GM21786 (cell line): ENCODE results near the gene HDDC3.
"Not testable (repeated sequence)": the region's sequence is repeated elsewhere in the genome, so short reads cannot be mapped to it uniquely, and the experiment has no call there.

Source experiments
- ATAC-seq: cut with Tn5 transposase; IDR thresholded peaks from one replicate; pipeline ENCODE4 v1.9.1; 2021; ENCODE audit not compliant: unreplicated experiment

HDDC3 gene

GRCh38 chr15:90930861-90931574, 1.3 kb downstream of the HDDC3 start:
- ATAC-seq: no peak

- no peak for ATAC-seq
Observed at GRCh38 chr15:90929246-90930019, 2.9 kb downstream of the HDDC3 start.

DNA sequence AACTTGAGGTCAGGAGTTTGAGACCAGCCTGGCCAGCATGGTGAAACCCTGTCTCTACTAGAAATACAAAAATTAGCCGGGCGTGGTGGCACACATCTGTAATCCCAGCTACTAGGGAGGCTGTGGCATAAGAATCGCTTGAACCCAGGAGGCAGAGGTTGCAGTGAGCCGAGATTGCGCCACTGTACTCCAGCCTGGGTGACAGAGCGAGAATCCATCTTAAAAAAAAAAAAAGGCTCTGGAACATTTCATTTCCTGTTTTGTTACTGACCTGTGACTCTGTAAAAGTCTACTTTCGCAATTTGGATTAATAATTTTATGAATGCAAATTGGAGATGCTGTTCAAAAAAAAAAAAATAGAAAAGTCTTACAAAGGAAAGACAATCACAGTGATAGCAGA, 4.2 kb downstream of the HDDC3 start:
- ATAC-seq: not testable (repeated sequence)

GRCh38 chr15:90926766-90927165, 5.6 kb downstream of the HDDC3 start:
- ATAC-seq: not testable (repeated sequence)

DNA sequence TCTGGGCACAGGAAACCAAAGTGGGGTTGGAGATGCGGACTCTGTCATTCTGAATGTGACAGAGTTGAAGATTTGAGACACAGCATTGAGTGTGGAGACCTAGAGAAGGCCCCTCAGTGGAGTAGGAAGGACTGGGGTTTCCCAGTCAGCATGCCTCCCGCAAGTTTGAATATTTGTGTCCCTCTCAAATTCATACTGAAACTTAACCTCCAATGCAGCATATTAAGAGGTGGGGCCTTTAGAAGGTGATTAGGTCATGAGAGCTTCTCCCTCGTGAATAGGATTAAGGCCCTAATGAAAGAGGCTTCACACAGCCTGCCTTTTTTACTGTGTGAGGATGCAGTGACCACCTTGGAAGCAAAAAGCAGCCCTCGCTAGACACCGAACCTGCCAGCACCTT, 8.0 kb downstream of the HDDC3 start:
- peak; percentile 68 for ATAC-seq

DNA sequence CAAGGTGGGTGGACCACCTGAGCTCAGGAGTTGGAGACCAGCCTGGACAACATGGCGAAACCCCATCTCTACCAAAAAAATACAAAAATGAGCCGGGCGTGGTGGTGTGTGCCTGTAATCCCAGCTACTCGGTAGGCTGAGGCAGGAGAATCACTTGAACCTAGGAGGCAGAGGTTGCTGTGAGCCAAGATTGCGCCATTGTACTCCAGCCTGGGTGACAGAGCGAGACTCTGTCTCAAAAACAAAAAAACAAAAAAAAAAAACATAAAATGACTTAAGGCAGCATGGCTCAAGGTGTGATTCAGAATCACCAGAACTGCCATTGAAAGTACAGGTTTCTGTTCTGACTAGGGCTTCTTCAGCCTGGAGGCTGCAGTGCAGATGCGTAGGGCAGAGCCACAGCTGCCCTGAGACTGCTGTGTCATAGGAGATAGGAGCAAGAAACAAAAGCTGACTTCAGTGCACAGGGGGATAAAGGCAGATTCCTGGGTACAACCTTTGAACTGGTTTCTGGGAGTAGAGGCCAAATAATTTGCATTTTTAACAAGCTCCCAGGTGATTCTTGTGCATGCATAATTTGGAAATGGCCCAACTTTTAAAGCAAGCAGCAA, 9.5 kb downstream of the HDDC3 start:
- ATAC-seq: peak; percentile 88

GRCh38 chr15:90921887-90922286, 10.5 kb downstream of the HDDC3 start:
- ATAC-seq: no peak

GRCh38 chr15:90918835-90919234, 13.5 kb downstream of the HDDC3 start:
- no peak for ATAC-seq

GRCh38 chr15:90918034-90918788, 14.1 kb downstream of the HDDC3 start:
- no peak for ATAC-seq

DNA sequence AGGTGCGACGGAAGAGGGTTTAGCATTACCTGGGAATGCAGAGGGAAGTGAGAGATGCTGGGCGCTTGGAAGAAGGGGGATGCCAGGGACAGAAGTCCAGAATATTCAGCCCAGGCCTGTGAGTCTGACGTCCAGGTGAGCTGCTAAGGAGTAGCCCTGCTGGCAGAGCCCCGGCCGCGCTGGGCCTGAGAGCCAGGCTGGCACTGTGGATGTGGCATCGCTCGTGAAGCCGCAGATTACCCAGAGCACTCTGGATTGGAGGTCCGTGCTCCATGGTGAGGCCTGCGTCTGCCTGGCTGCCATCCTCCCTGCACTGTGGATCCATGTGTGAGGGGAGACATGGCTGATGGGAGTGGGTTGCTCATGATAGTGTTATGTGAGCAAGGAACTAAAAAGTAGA, 14.8 kb downstream of the HDDC3 start:
- no peak for ATAC-seq

GRCh38 chr15:90916461-90916860, 15.9 kb downstream of the HDDC3 start:
- no peak for ATAC-seq

DNA sequence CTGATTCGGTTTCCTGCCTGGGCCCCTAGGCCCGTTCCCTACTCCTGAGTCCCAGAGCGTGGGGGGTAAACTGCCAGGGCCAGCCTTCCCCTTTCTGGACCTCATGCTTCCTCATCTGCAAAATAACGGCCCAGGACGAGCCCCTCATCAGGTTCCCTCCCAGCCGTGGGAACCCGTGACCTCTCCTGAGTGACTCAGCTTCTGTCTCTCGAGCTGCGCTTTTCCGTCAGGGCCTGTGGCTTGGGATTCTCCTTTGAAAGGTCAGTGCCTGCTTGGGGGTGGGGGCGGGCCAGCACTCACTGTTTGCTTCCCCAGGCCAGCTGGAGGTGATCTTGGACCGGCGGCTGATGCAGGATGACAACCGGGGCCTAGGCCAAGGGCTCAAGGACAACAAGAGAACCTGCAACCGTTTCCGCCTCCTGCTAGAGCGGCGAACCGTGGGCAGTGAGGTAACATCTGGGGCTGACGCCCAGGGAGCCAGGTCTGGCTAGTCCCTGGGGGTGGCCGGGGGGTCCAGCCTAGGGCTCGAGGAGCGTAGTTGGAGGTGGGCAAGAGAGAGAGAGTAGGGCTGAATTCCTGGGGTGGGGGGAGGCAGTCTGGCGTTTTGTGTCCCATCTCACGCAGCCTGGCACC, 16.4 kb downstream of the HDDC3 start:
- no peak for ATAC-seq

DNA sequence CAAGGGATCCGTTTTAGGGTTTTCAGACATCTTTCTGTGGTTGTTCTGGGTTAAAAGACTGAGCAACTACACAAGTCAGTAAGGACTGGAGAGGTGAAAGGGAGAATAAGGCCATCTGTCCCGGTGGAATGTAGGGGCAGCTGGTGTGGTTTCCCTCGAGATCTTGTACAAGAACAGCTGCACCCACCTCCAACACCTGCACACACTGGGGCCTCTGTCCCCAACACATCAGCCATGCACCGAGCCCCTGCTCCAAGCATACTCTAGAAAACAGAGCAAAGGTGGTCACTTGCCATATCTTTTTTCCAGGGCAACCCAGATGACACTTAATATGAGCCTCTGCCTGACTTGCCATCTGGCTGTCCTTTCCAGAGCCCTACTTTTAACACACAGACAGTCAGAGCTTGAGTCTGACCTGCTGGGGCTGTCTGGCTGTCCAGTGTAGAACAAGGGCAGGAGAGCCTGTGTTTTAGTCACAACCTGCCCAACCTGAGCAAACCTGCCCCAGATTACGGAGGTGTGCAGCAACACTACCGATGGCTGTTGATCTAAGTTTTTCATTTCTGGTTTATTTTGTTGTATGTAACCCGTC, 17.0 kb downstream of the HDDC3 start:
- ATAC-seq: no peak

DNA sequence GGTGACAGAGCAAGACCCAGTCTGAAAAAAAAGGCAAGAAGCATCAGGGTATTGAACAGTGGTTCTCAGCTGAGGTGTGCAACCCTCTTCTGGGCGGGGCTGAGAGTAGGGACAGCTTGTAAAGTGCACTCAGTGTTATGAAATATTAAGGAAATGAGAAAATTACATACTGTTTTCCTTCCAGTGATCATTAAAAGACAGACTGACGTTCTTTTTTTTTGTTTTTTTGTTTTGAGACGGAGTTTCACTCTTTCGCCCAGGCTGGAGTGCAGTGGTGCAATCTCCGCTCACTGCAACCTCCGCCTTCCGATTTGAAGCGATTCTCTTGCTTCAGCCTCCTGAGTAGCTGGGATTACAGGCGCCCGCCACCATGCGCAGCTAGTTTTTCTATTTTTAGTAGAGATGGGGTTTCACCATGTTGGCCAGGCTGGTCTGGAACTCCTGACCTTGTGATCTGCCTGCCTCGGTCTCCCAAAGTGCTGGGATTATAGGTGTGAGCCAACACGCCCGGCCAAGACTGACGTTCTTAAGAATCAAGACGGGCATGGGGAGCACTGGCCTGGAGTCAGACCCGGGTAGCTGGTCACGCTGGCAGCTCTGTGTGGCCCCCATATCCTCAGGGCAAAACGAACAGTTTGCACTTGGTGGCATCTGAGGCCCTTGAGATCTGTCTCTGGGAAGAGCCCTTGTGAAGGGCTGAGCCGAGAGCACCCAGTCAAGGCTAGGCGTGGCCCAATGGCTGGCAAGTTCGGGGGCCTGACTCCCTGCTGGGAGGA, 17.9 kb downstream of the HDDC3 start:
- ATAC-seq: no peak

DNA sequence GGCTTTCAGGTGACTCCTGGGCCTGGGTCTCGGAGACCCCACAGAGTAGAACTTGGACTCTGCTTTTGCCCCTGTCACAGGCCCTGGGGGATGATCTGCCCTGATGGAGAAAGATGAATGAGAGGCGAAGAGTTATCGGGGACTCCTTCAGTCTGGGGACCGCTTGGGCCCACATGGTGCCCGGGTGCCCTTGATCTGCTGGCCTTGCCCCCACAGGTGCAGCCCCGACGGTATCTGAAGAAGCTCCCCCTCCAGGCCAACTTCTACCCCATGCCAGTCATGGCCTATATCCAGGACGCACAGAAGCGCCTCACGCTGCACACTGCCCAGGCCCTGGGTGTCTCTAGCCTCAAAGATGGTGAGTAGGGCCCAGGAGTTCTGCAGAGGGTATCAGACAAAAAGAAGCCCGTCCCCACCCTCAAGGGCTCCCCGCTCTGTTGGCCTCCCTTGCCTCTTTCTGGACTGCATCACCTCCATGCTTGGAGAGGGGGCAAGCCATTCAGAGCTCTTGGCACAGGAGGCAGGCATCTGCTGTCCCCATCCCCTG, 18.9 kb downstream of the HDDC3 start:
- ATAC-seq: no peak

- no peak for ATAC-seq
Observed at GRCh38 chr15:90912770-90913075, 19.6 kb downstream of the HDDC3 start.

DNA sequence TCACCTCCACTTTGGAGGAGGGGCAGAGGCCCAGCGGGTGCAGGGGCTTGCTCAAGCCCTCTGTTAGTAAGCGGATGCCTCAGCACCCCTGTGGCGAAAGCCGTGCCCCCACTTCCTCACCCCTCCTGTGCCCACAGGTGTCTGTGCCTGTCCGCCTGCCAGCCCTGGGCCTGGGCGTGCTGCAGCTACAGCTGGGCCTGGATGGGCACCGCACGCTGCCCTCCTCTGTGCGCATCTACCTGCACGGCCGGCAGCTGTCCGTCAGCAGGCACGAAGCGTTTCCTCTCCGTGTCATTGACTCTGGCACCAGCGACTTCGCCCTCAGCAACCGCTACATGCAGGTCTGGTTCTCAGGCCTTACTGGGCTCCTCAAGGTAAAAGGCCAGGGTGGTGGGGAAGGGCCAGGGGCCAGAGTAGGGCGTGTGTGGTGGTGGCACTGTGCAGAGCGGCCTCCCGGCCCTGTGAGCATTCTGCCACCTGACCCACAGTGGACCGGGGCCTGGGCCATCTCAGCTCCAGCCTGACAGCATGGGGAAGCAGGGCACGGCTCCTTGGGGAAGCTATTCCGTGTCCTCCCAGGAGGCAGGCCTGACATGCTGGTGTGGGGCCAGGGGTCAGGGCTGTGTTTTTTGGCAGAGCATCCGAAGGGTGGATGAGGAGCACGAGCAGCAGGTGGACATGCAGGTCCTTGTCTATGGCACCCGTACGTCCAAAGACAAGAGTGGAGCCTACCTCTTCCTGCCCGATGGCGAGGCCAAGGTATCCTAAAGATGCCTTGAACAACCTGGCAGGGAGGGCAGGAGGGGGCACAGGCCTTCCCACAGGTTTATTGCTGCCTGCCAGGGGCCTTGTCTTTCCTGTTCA, 20.2 kb downstream of the HDDC3 start:
- ATAC-seq: no peak

DNA sequence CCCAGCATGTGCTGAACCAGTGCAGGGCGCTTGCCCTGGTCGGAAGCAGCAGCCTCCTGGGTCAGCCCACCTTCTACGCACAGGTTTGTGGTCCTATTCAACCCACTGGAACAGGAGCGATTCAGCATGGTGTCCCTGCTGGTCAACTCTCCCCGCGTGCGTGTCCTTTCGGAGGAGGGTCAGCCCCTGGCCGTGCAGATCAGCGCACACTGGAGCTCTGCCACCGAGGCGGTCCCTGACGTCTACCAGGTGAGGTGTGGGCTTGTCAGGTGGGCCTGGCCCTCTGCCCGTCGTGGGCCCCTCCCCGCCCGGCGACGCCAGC, 21.1 kb downstream of the HDDC3 start:
- no peak for ATAC-seq
